Gastrocnemius medialis (tissue), 4 donors: Measurements from ENCODE around the gene DNAJB11. TPM values are rescaled to one million over a fixed set of nuclear protein-coding genes. Genes with fewer than 3 reads are reported as not detected.

Experiments
- ATAC-seq, 2 donors: fragments of 150-250 bp; one replicate each; pipeline ENCODE4 v1.9.1; 2016
- DNase-seq, 2 donors: peaks; one replicate each; pipeline ENCODE4 v3.0.0-alpha.2; 2019
- H3K27ac ChIP-seq, 4 donors: fragments of 200-600 bp; sonication (generic); 1 replicate in 1 of 4; 2 replicates in 3 of 4; pipeline ENCODE4 v1.5.1; 2016 to 2018; ENCODE audit warnings: mild to moderate bottlenecking in 2 of 4, moderate library complexity in 1 of 4
- H3K27me3 ChIP-seq, 3 donors: fragments of 200-600 bp; sonication (generic) in 2 of 3; 1 replicate in 1 of 3; 2 replicates in 2 of 3; pipeline versions ENCODE4 v1.5.1 to v1.6.0; 2016 to 2019; ENCODE audit warnings: mild to moderate bottlenecking in 1 of 3, moderate library complexity in 1 of 3
- H3K36me3 ChIP-seq, 2 donors: fragments of 200-600 bp; sonication (generic) in 1 of 2; one replicate each; pipeline ENCODE4 v1.5.1; 2017 to 2018
- H3K4me1 ChIP-seq, 2 donors: fragments of 200-600 bp; sonication (generic) in 1 of 2; one replicate each; pipeline ENCODE4 v1.5.1; 2016 to 2017; ENCODE audit warnings: mild to moderate bottlenecking in 2 of 2
- H3K4me3 ChIP-seq, 4 donors: fragments of 200-600 bp; sonication (generic) in 3 of 4; 1 replicate in 1 of 4; 2 replicates in 3 of 4; pipeline ENCODE4 v1.5.1; 2016 to 2019; ENCODE audit warnings: mild to moderate bottlenecking in 2 of 4
- H3K9me3 ChIP-seq, 3 donors: fragments of 200-600 bp; sonication (generic) in 2 of 3; 1 replicate in 1 of 3; 2 replicates in 2 of 3; pipeline ENCODE4 v1.5.1; 2016 to 2019
- CTCF ChIP-seq, 5 experiments: fragments of 450-650 bp in 3 of 5; fragments of 200-600 bp in 2 of 5; sonication (generic) in 2 of 5; IDR thresholded peaks in 4 of 5; conservative IDR thresholded peaks in 1 of 5; 1 replicate in 4 of 5; 2 replicates in 1 of 5; pipeline ENCODE4 v1.5.1; 2016 to 2019; ENCODE audit warnings: antibody characterized with exemption in 5 of 5, mild to moderate bottlenecking in 3 of 5, moderate library complexity in 3 of 5
- POLR2A ChIP-seq, 2 donors: fragments of 450-650 bp; IDR thresholded peaks; one replicate each; pipeline ENCODE4 v1.6.1; 2017; ENCODE audit warnings: antibody characterized with exemption in 2 of 2, mild to moderate bottlenecking in 2 of 2, moderate library complexity in 2 of 2
- in situ Hi-C, 4 donors: fragments of 200-750 bp; cut with MboI; loops; one replicate each; pipeline versions ENCODE4 v1.15.0 to v1.8.0; 2017; ENCODE audit warnings: low sequenced_read_pairs in 4 of 4
- intact Hi-C: fragments of 100-400 bp; cut with DNase I; formaldehyde crosslinking; loops from one replicate; pipeline ENCODE4 v1.15.1; 2023; ENCODE audit warnings: low total_unique reads
- total RNA-seq, 4 donors: library from RNA; depleted of rRNA; stranded (reverse); fragments of >200 nt; gene quantifications; one replicate each; pipeline versions ENCODE4 v1.1.0 to v1.2.3, GENCODE V29; 2016

Gene DNAJB11
- total RNA-seq, 4 donors from 2014 or later, result 15.1 to 24.7 (median 23.0) TPM

GRCh38 chr3:186524616-186525015 lies 45.9 kb upstream of the DNAJB11 start:
- in situ Hi-C loops, result no loop called here
- Histone ChIP-seq H3K4me3 (no peak overlapping the region), H3K27me3 (peaks cover 0 to 5% (median 2%) of the 10 kb centered on the region in 3 donors), H3K36me3 (no peaks in the 10 kb centered on the region), H3K4me1 (no peaks in the 10 kb centered on the region), H3K27ac (no peak overlapping the region), H3K9me3 (no peaks in the 10 kb centered on the region)
- intact Hi-C loops, result no loop called here
- no peak for DNase-seq
- TF ChIP-seq CTCF (IDR thresholded peaks at IDR 0.05 in 4 of 5, conservative IDR thresholded peaks at IDR 0.05 in 1 of 5) (no peak), POLR2A (IDR thresholded peaks at IDR 0.05) (no peak)
- ATAC-seq, result no peak

GRCh38 chr3:186525369-186526255 lies 44.9 kb upstream of the DNAJB11 start:
- intact Hi-C loops (no loop called here), in situ Hi-C loops (no loop called here)
- peaks cover 0 to 2% (median 2%) of the 10 kb centered on the region in 3 donors for H3K27me3 ChIP-seq
- no peaks in the 10 kb centered on the region for H3K36me3 ChIP-seq
- H3K27ac ChIP-seq, result no peak overlapping the region
- H3K9me3 ChIP-seq, result no peaks in the 10 kb centered on the region
- no peak overlapping the region for H3K4me3 ChIP-seq
- no peak for DNase-seq
- no peak for ATAC-seq
- TF ChIP-seq CTCF (IDR thresholded peaks at IDR 0.05 in 4 of 5, conservative IDR thresholded peaks at IDR 0.05 in 1 of 5), result no peak
- H3K4me1 ChIP-seq, result no peaks in the 10 kb centered on the region

GRCh38 chr3:186526256-186526606 lies 44.3 kb upstream of the DNAJB11 start:
- Histone ChIP-seq H3K4me3 (no peak overlapping the region), H3K27me3 (peaks cover 0 to 2% (median 0%) of the 10 kb centered on the region in 3 donors), H3K27ac (no peak overlapping the region), H3K36me3 (no peaks in the 10 kb centered on the region), H3K4me1 (no peaks in the 10 kb centered on the region), H3K9me3 (no peaks in the 10 kb centered on the region)
- TF ChIP-seq POLR2A (IDR thresholded peaks at IDR 0.05) (no peak), CTCF (IDR thresholded peaks at IDR 0.05 in 4 of 5, conservative IDR thresholded peaks at IDR 0.05 in 1 of 5) (no peak)
- ATAC-seq (no peak), DNase-seq (no peak)
- in situ Hi-C loops, result no loop called here
- intact Hi-C loops, result no loop called here

- Histone ChIP-seq H3K4me1 (no peaks in the 10 kb centered on the region), H3K27me3 (peaks cover 0 to under 1% (median 0%) of the 10 kb centered on the region in 3 donors), H3K36me3 (no peaks in the 10 kb centered on the region), H3K27ac (no peak overlapping the region), H3K4me3 (no peak overlapping the region), H3K9me3 (no peaks in the 10 kb centered on the region)
- TF ChIP-seq POLR2A (IDR thresholded peaks at IDR 0.05) (no peak), CTCF (IDR thresholded peaks at IDR 0.05 in 4 of 5, conservative IDR thresholded peaks at IDR 0.05 in 1 of 5) (no peak)
- intact Hi-C loops, result no loop called here
- ATAC-seq (no peak), DNase-seq (no peak)
- in situ Hi-C loops, result no loop called here
Measured at GRCh38 chr3:186529201-186529999, 41.1 kb upstream of the DNAJB11 start.
